ENCODE data around the gene ARL1. TPM values are rescaled to one million over a fixed set of nuclear protein-coding genes. Genes with fewer than 3 reads are reported as not detected.

The ARL1 gene
- total and polyA plus RNA-seq, 2 of the 13 experiments (the other 11 are each of a cell fraction or from before 2014, with no cell fraction given), result 90.9 to 123 TPM

- TF ChIP-seq, protein P1, sequence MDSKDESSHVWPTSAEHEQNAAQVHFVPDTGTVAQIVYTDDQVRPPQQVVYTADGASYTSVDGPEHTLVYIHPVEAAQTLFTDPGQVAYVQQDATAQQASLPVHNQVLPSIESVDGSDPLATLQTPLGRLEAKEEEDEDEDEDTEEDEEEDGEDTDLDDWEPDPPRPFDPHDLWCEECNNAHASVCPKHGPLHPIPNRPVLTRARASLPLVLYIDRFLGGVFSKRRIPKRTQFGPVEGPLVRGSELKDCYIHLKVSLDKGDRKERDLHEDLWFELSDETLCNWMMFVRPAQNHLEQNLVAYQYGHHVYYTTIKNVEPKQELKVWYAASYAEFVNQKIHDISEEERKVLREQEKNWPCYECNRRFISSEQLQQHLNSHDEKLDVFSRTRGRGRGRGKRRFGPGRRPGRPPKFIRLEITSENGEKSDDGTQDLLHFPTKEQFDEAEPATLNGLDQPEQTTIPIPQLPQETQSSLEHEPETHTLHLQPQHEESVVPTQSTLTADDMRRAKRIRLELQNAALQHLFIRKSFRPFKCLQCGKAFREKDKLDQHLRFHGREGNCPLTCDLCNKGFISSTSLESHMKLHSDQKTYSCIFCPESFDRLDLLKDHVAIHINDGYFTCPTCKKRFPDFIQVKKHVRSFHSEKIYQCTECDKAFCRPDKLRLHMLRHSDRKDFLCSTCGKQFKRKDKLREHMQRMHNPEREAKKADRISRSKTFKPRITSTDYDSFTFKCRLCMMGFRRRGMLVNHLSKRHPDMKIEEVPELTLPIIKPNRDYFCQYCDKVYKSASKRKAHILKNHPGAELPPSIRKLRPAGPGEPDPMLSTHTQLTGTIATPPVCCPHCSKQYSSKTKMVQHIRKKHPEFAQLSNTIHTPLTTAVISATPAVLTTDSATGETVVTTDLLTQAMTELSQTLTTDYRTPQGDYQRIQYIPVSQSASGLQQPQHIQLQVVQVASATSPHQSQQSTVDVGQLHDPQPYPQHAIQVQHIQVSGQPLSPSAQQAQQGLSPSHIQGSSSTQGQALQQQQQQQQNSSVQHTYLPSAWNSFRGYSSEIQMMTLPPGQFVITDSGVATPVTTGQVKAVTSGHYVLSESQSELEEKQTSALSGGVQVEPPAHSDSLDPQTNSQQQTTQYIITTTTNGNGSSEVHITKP (CRISPR knock-in tag; IDR thresholded peaks at IDR 0.05; ENCODE audit: low read depth), result peak; percentile 10; the same call in 1 of the 2 replicates
- TF ChIP-seq, protein P2, sequence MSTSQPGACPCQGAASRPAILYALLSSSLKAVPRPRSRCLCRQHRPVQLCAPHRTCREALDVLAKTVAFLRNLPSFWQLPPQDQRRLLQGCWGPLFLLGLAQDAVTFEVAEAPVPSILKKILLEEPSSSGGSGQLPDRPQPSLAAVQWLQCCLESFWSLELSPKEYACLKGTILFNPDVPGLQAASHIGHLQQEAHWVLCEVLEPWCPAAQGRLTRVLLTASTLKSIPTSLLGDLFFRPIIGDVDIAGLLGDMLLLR (CRISPR knock-in tag; IDR thresholded peaks at IDR 0.05), result peak; percentile 34; the same call in 1 of the 2 replicates
- TF ChIP-seq ZKSCAN5 (CRISPR knock-in tag; IDR thresholded peaks at IDR 0.05), result no peak
- TF ChIP-seq ARID5B (CRISPR knock-in tag; IDR thresholded peaks at IDR 0.05), result peak; percentile 40; the same call in 1 of the 2 replicates
- TF ChIP-seq EEA1 (CRISPR knock-in tag; IDR thresholded peaks at IDR 0.05; ENCODE audit: borderline replicate concordance), result 0 out of 2 replicates have a peak, but pooled peaks have one; percentile 61
- peak; percentile 68 for TF ChIP-seq FOSL2 (CRISPR knock-in tag; IDR thresholded peaks at IDR 0.05)
- TF ChIP-seq TEF (CRISPR knock-in tag; IDR thresholded peaks at IDR 0.05), result peak; percentile 78; the same call in 1 of the 2 replicates
- TF ChIP-seq ZNF883 (CRISPR knock-in tag; IDR thresholded peaks at IDR 0.05; ENCODE audit: not compliant biosample characterization), result no peak
- TF ChIP-seq ZNF644 (CRISPR knock-in tag; IDR thresholded peaks at IDR 0.05; ENCODE audit: low read depth), result no peak
- peak; percentile 89 for TF ChIP-seq GMEB1 (CRISPR knock-in tag; IDR thresholded peaks at IDR 0.05; ENCODE audit: borderline replicate concordance)
- TF ChIP-seq ZSCAN21 (CRISPR knock-in tag; IDR thresholded peaks at IDR 0.05; ENCODE audit: borderline replicate concordance), result no peak
- TF ChIP-seq ZFX (CRISPR knock-in tag; IDR thresholded peaks at IDR 0.05; ENCODE audit: low read depth), result peak; percentile 91
- TF ChIP-seq ZSCAN12 (CRISPR knock-in tag; IDR thresholded peaks at IDR 0.05), result peak; percentile 94
- peak; percentile 36; the same call in 1 of the 2 replicates for TF ChIP-seq HCFC1 (IDR thresholded peaks at IDR 0.05; ENCODE audit: low read depth, low read length)
- peak; percentile 88 for TF ChIP-seq ATF1 (CRISPR knock-in tag; IDR thresholded peaks at IDR 0.05)
- no peak for TF ChIP-seq CHCHD3 (CRISPR knock-in tag; IDR thresholded peaks at IDR 0.05)
- TF ChIP-seq NR2C2 (CRISPR knock-in tag; IDR thresholded peaks at IDR 0.05; ENCODE audit: borderline replicate concordance), result peak; percentile 73
Measured at GRCh38 chr12:101407436-101408345, at the start of gene ARL1 (continued).

All from HepG2 (cell line).